Tibial nerve (tissue), 4 donors: ENCODE measurements around the gene ADGRF4. TPM values are rescaled to one million over a fixed set of nuclear protein-coding genes. Genes with fewer than 3 reads are reported as not detected.

Experiments
- DNase-seq, 2 donors: peaks; one replicate each; pipeline ENCODE4 v3.0.0-alpha.2; 2019; ENCODE audit warnings: low spot score in 2 of 2
- H3K27ac ChIP-seq, 4 donors: fragments of 200-600 bp; sonication (generic) in 3 of 4; one replicate each; pipeline ENCODE4 v1.5.1; 2017 to 2019; ENCODE audit warnings: mild to moderate bottlenecking in 1 of 4
- H3K27me3 ChIP-seq, 2 donors: fragments of 200-600 bp; sonication (generic) in 1 of 2; one replicate each; pipeline versions ENCODE4 v1.5.1 to v1.6.0; 2017 to 2019
- H3K36me3 ChIP-seq, 3 donors: fragments of 200-600 bp; sonication (generic); one replicate each; pipeline ENCODE4 v1.5.1; 2018 to 2019
- H3K4me1 ChIP-seq, 4 donors: fragments of 200-600 bp; sonication (generic) in 3 of 4; one replicate each; pipeline ENCODE4 v1.5.1; 2017 to 2019
- H3K4me3 ChIP-seq, 4 donors: fragments of 200-600 bp; sonication (generic) in 3 of 4; one replicate each; pipeline ENCODE4 v1.5.1; 2017 to 2019; ENCODE audit warnings: mild to moderate bottlenecking in 1 of 4, moderate library complexity in 1 of 4
- H3K9me3 ChIP-seq, 4 donors: fragments of 200-600 bp; sonication (generic) in 3 of 4; one replicate each; pipeline ENCODE4 v1.5.1; 2017 to 2019
- EP300 ChIP-seq, 2 donors: sonication (generic); formaldehyde crosslinking; IDR thresholded peaks; one replicate each; pipeline ENCODE4 v1.6.1; 2017; ENCODE audit warnings: antibody characterized with exemption in 2 of 2, mild to moderate bottlenecking in 1 of 2
- POLR2A ChIP-seq, 2 donors: fragments of 450-650 bp; IDR thresholded peaks; one replicate each; pipeline ENCODE4 v1.6.1; 2017; ENCODE audit warnings: antibody characterized with exemption in 2 of 2, mild to moderate bottlenecking in 2 of 2, moderate library complexity in 2 of 2
- WGBS, 2 donors: methylation state at CpG; one replicate each; pipeline ENCODE4 v1.1.5; 2018; 5-methylcytosine and 5-hydroxymethylcytosine counted together
- total RNA-seq, 4 donors: library from RNA; depleted of rRNA; stranded (reverse); fragments of >200 nt; gene quantifications; one replicate each; pipeline ENCODE4 v1.1.0, GENCODE V29; 2016
- TF ChIP-seq, protein P1 (sequence below), 5 experiments: fragments of 200-600 bp in 3 of 5; fragments of 450-650 bp in 2 of 5; sonication (generic) in 3 of 5; IDR thresholded peaks; one replicate each; pipeline ENCODE4 v1.5.1; 2016 to 2019; ENCODE audit warnings: antibody characterized with exemption in 5 of 5, mild to moderate bottlenecking in 3 of 5, moderate library complexity in 2 of 5

Gene ADGRF4
- total RNA-seq, 4 donors from 2014 or later: not detected

DNA sequence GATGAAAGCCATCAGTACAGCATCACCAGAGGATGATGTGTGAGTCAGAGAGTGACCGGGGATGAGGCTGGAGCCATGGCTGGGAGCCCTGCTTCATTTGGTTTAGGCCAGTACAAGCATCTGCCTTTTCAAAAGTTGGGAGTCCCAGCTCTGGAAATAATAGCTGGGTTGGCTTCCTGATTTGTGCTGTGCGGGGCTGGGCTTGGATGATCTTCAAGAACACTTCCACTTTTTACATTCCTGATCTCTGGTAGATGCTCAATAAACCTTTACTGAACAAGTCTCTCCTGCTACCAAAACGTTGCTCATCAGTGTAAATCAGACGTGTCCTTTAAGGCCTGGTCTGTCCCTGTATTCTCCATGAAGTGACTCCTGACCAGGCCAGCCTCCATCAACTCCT, 44.1 kb upstream of the ADGRF4 start:
- Histone ChIP-seq H3K9me3 (no peaks in the 10 kb centered on the region), H3K4me3 (no peak overlapping the region), H3K4me1 (no peaks in the 10 kb centered on the region), H3K27me3 (no peaks in the 10 kb centered on the region), H3K36me3 (no peaks in the 10 kb centered on the region), H3K27ac (no peak overlapping the region)
- no peak for TF ChIP-seq POLR2A (IDR thresholded peaks at IDR 0.05)
- no peak for TF ChIP-seq EP300 (IDR thresholded peaks at IDR 0.05)
- TF ChIP-seq, protein P1, sequence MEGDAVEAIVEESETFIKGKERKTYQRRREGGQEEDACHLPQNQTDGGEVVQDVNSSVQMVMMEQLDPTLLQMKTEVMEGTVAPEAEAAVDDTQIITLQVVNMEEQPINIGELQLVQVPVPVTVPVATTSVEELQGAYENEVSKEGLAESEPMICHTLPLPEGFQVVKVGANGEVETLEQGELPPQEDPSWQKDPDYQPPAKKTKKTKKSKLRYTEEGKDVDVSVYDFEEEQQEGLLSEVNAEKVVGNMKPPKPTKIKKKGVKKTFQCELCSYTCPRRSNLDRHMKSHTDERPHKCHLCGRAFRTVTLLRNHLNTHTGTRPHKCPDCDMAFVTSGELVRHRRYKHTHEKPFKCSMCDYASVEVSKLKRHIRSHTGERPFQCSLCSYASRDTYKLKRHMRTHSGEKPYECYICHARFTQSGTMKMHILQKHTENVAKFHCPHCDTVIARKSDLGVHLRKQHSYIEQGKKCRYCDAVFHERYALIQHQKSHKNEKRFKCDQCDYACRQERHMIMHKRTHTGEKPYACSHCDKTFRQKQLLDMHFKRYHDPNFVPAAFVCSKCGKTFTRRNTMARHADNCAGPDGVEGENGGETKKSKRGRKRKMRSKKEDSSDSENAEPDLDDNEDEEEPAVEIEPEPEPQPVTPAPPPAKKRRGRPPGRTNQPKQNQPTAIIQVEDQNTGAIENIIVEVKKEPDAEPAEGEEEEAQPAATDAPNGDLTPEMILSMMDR (IDR thresholded peaks at IDR 0.05): no peak
- no peak for DNase-seq
- 75 to 79% methylated on average over 4 of the region's 4 CpGs for WGBS, 2 donors

DNA sequence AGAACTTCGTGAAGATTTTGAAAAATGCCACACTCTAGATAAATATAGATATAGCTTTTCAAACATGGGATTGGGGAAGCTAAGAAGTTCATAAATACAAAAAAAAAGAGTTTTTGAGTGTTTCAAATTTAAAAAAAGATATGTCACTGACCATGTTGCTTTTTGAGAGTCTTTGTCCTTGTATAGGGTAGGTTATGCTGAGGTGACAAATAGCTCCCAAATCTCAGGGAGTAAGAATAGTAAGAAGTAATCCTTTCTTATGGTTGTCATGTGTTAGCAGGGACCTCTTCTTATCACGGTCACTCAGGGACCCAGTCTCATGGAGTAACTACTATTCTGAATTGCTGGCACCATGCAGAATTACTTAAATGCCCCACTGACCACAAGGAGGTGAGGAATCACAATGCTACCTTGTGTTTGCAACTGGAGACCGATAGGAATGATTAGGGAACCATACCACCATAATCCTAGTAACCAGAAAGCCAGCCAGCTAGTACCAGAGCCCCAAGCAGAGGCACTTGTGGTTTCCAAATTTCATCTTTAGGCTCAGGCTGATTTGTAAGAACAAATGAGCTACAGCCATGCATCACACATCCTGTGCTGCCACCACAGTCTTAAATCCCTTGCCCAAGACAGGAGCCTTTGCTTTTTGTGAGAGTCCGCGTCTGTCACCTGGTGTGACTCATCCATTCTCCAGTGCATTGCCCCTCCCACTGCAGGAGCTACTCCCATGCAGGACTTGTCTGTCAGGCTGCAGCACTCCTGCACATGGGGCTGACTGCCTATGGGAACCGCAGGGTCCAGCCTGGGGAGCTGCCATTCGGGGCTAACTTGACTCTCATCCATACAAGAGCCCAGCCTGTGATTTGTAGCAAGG, 42.4 kb upstream of the ADGRF4 start:
- DNase-seq: no peak
- no peak overlapping the region for H3K4me3 ChIP-seq
- TF ChIP-seq EP300 (IDR thresholded peaks at IDR 0.05) (no peak), POLR2A (IDR thresholded peaks at IDR 0.05) (no peak)
- TF ChIP-seq, protein P1 (IDR thresholded peaks at IDR 0.05): no peak
- no peak overlapping the region for H3K27ac ChIP-seq
- no peaks in the 10 kb centered on the region for H3K27me3 ChIP-seq
- H3K9me3 ChIP-seq: no peaks in the 10 kb centered on the region
- H3K4me1 ChIP-seq: no peaks in the 10 kb centered on the region
- H3K36me3 ChIP-seq: no peaks in the 10 kb centered on the region
- WGBS, 2 donors: 65 to 78% methylated on average over 5 to 7 of the region's 7 CpGs

DNA sequence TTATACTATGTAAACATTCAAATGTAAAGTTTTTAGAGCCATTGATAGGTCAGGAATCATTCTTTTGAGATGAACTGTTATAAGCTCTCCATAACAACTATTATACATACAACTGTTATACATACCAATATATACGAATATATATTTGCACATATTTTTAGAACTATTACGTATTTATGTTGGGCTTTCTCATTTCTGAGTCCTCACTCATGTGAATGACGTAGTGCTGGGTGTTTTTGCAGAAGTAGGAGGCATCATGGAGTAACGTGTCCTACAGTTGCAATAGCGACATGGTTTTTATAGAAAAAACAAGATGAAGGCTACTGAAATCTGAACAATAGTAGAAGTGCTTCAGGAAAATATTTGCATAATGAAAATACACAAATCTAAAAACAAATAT, 36.4 kb upstream of the ADGRF4 start:
- Histone ChIP-seq H3K4me3 (no peak overlapping the region), H3K27ac (no peak overlapping the region), H3K4me1 (no peaks in the 10 kb centered on the region), H3K9me3 (no peaks in the 10 kb centered on the region), H3K36me3 (no peaks in the 10 kb centered on the region), H3K27me3 (no peaks in the 10 kb centered on the region)
- DNase-seq: no peak
- TF ChIP-seq, protein P1 (IDR thresholded peaks at IDR 0.05): no peak
- no peak for TF ChIP-seq EP300 (IDR thresholded peaks at IDR 0.05)
- TF ChIP-seq POLR2A (IDR thresholded peaks at IDR 0.05): no peak
- 72 to 82% methylated on average over 5 of the region's 5 CpGs for WGBS, 2 donors

DNA sequence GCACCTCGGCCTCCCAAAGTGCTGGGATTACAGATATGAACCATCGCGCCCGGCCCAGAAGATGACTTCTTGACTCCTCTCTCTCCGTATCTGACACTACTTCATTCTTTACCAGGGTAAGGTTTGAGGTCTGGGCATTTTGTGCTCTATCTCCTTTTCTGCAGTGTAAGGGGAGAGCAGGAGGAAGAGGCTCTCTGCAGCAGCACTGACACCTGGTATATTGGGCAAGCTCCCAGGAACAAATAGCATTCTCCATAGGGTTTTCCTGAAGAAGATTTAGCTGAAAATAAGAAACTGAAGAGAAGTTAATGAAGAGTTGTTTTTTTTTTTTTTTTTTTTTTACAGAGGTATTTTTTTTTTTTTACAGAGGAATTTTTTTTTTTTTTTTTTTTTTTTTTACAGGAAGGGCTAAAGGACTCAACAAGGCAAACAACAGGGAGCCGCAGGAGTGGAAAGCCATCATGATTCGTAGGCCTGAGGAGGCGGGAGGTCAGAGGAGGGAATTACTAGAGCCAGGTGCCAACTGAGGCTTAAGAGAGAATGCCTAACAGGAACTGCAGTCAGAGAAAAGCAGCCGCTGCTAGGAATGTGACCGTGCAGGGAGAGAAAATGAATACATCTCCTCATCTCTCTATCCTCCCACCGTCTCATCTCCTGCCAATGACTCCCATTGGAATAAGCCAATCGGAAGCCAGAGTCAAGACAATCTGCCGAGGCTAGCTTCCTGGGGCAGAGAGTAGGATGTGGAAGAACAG, 34.7 kb upstream of the ADGRF4 start:
- TF ChIP-seq, protein P1 (IDR thresholded peaks at IDR 0.05): no peak
- TF ChIP-seq EP300 (IDR thresholded peaks at IDR 0.05): no peak
- TF ChIP-seq POLR2A (IDR thresholded peaks at IDR 0.05): no peak
- Histone ChIP-seq H3K36me3 (no peaks in the 10 kb centered on the region), H3K9me3 (no peaks in the 10 kb centered on the region), H3K27me3 (no peaks in the 10 kb centered on the region), H3K27ac (no peak overlapping the region), H3K4me3 (no peak overlapping the region), H3K4me1 (no peaks in the 10 kb centered on the region)
- no peak for DNase-seq
- WGBS, 2 donors: 63 to 71% methylated on average over 13 of the region's 13 CpGs

DNA sequence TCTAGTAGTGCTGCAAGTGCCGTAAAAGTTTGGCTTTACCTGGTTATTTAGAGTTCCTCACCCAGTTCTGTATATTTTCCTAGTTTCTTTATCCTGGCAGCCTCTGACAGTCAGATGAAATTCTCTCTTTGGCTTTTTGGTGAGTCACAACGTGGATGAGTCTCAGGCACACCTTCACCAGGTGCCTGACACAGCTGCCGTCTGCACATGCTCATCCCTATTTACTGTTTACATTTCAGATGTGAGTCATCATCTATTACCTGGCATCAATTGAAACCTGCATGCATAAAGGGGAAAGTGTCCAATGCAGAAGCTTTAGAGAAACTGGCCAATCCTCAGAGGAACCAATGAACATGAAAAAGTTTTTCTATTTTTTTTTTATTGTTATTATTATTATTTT, 33.3 kb upstream of the ADGRF4 start:
- H3K4me3 ChIP-seq: no peak overlapping the region
- DNase-seq: no peak
- whole genome bisulfite sequencing, 2 donors: 84 to 90% methylated on average over 3 of the region's 3 CpGs
- H3K27me3 ChIP-seq: no peaks in the 10 kb centered on the region
- no peaks in the 10 kb centered on the region for H3K9me3 ChIP-seq
- no peaks in the 10 kb centered on the region for H3K4me1 ChIP-seq
- H3K36me3 ChIP-seq: no peaks in the 10 kb centered on the region
- no peak overlapping the region for H3K27ac ChIP-seq
- TF ChIP-seq, protein P1 (IDR thresholded peaks at IDR 0.05): no peak
- TF ChIP-seq POLR2A (IDR thresholded peaks at IDR 0.05): no peak
- no peak for TF ChIP-seq EP300 (IDR thresholded peaks at IDR 0.05)
